ENCODE data around the gene DDAH2. TPM values are rescaled to one million over a fixed set of nuclear protein-coding genes. Genes with fewer than 3 reads are reported as not detected.
"Not testable (repeated sequence)": the region's sequence is repeated elsewhere in the genome, so short reads cannot be mapped to it uniquely, and the experiment has no call there.

DDAH2 gene
- total RNA-seq, 6 experiments from 2014 or later: 16.3 to 27.5 (median 19.1) TPM

DNA sequence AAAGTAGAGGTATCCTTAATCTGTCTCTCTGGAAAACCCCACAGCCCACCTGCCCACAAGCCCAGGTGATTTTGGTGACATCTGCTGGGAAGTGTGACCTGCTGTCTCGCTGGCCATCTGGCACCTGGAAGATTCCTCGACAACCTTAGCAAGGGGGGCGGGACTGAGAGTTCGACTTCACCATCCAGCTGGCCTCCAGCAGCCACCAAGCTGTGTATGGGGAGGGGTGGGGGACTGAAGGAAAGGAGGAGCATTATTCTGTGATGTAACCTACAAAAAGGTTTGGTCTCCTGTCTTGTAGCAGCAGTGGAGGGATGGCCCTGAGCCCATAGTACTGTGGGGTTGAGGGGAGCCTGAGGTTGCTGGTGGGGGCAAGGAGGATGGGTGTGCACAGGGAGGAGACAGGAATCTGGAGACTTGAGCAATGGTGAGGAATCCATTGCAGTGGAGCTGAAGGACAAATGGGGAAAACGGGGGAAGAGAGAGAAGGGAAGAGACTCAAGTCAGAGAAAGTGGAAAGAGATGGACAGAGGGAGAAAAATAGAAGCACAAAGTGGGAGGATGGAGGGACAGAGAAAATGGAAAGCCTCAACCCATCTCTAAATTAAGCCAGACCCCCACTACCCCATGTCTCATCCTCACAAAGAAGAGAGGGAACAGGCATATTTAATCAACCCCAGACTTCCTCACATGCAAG is 18.4 kb downstream of the DDAH2 start:
- Histone ChIP-seq H3K27ac (no peak overlapping the region), H3K4me1 (no peaks in the 10 kb centered on the region), H3K9me3 (no peaks in the 10 kb centered on the region), H3K36me3 (no peaks in the 10 kb centered on the region), H3K27me3 (no peaks in the 10 kb centered on the region), H3K4me3 (no peak overlapping the region)
- DNase-seq: no peak
- no peak for TF ChIP-seq POLR2A (IDR thresholded peaks at IDR 0.05)
- WGBS (ENCODE audit: insufficient coverage, low coverage, low lambda C conversion rate, missing lambda C conversion rate): 64% methylated on average over 5 of the region's 5 CpGs
- no peak for ATAC-seq
- intact Hi-C loops (cut with DNase I): loop anchor here in 1 of 2 donors (10.0 kb wide), 1 partner anchor 54 kb away; the partner anchor contains the start of gene SAPCD1

GRCh38 chr6:31709157-31709556 is 19.9 kb downstream of the DDAH2 start:
- intact Hi-C loops (cut with DNase I); H3K27me3 ChIP-seq; H3K27ac ChIP-seq; DNase-seq; H3K4me3 ChIP-seq; ATAC-seq; H3K4me1 ChIP-seq; H3K36me3 ChIP-seq; H3K9me3 ChIP-seq: not testable (repeated sequence)
- WGBS (ENCODE audit: insufficient coverage, low coverage, low lambda C conversion rate, missing lambda C conversion rate): 57% methylated on average over 9 of the region's 11 CpGs

GRCh38 chr6:31708224-31708623 is 20.9 kb downstream of the DDAH2 start:
- TF ChIP-seq POLR2A (IDR thresholded peaks at IDR 0.05) (no peak), CTCF (IDR thresholded peaks at IDR 0.05) (no peak)
- H3K36me3 ChIP-seq: no peaks in the 10 kb centered on the region
- peaks cover 0 to 5% (median 0%) of the 10 kb centered on the region in 4 donors for H3K4me1 ChIP-seq
- no peak for DNase-seq
- intact Hi-C loops (cut with DNase I): no loop called here
- no peaks in the 10 kb centered on the region for H3K9me3 ChIP-seq
- 84% methylated on average over 3 of the region's 3 CpGs for WGBS (ENCODE audit: insufficient coverage, low coverage, low lambda C conversion rate, missing lambda C conversion rate)
- H3K27ac ChIP-seq: no peak overlapping the region
- no peaks in the 10 kb centered on the region for H3K27me3 ChIP-seq
- ATAC-seq: no peak
- H3K4me3 ChIP-seq: no peak overlapping the region

GRCh38 chr6:31707701-31708100 is 21.4 kb downstream of the DDAH2 start:
- intact Hi-C loops (cut with DNase I): no loop called here
- H3K27me3 ChIP-seq: no peaks in the 10 kb centered on the region
- H3K4me3 ChIP-seq: no peak overlapping the region
- WGBS (ENCODE audit: insufficient coverage, low coverage, low lambda C conversion rate, missing lambda C conversion rate): 100% methylated on average over 1 of the region's 10 CpGs
- H3K4me1 ChIP-seq: peaks cover 0 to 5% (median 0%) of the 10 kb centered on the region in 4 donors
- TF ChIP-seq POLR2A (IDR thresholded peaks at IDR 0.05) (no peak), CTCF (IDR thresholded peaks at IDR 0.05) (no peak)
- DNase-seq (no peak), ATAC-seq (no peak)
- no peaks in the 10 kb centered on the region for H3K9me3 ChIP-seq
- H3K27ac ChIP-seq: no peak overlapping the region
- H3K36me3 ChIP-seq: no peaks in the 10 kb centered on the region

DNA sequence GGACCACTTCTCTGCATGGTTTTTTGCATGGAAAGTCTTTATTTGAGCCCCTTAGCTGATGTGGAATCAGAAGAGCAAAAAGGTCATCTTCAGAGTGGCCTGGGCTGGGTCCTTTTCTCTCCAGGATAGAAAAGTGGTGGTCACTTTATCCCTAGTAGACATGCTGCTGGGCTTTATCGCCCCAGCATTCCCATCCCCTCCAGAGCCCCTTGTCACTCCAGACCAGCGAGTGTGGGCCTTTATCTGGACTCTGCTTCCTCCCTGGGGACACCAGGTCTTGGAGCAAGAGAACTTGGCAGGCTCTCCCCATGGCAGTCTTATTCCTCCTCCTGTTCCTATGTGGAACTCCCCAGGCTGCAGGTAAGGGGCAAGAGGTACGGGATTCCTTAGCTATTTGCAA is 22.5 kb downstream of the DDAH2 start, which contains the start of gene LY6G6F:
Gene LY6G6F (plus strand): TSS at position 268 of the 400 bp plus-strand sequence. CDS start 41 bp downstream, at position 309.
- ATAC-seq (no peak), DNase-seq (no peak)
- TF ChIP-seq CTCF (IDR thresholded peaks at IDR 0.05) (no peak), POLR2A (IDR thresholded peaks at IDR 0.05) (no peak)
- Histone ChIP-seq H3K36me3 (no peaks in the 10 kb centered on the region), H3K4me1 (peaks cover 0 to 12% (median 6%) of the 10 kb centered on the region in 4 donors), H3K4me3 (no peak within 1 kb of the TSS), H3K9me3 (no peaks in the 10 kb centered on the region), H3K27ac (no peak within 1 kb of the TSS), H3K27me3 (no peaks in the 10 kb centered on the region)
- 35% methylated on average over 2 of the region's 3 CpGs for WGBS (ENCODE audit: insufficient coverage, low coverage, low lambda C conversion rate, missing lambda C conversion rate)
- intact Hi-C loops (cut with DNase I): no loop called here
